Limb (tissue), 2 donors: Measurements from ENCODE around the gene PREP.
A peak's percentile ranks its signal among the peaks of the same experiment; 100 is the strongest.

Experiments used
- DNase-seq, 2 donors: peaks; one replicate each; pipeline ENCODE4 v3.0.0-alpha.2; 2016; ENCODE audit errors: extremely low spot score in 2 of 2

Gene PREP

GRCh38 chr6:105397987-105398386 lies 4.9 kb downstream of the PREP start:
- no peak for DNase-seq

GRCh38 chr6:105391705-105392104 lies 11.2 kb downstream of the PREP start:
- no peak for DNase-seq

- no peak for DNase-seq
These were observed 13.3 kb downstream of the PREP start for GRCh38 chr6:105389543-105389942.

- DNase-seq = no peak
These were observed 14.5 kb downstream of the PREP start for GRCh38 chr6:105388392-105388791.

GRCh38 chr6:105384004-105384403 lies 18.9 kb downstream of the PREP start:
- no peak for DNase-seq

- no peak for DNase-seq
These were observed 19.9 kb downstream of the PREP start for GRCh38 chr6:105382958-105383357.

- no peak for DNase-seq
These were observed 20.4 kb downstream of the PREP start for GRCh38 chr6:105382496-105382895.

GRCh38 chr6:105380634-105381033 lies 22.2 kb downstream of the PREP start:
- DNase-seq = no peak

GRCh38 chr6:105375797-105376196 lies 27.1 kb downstream of the PREP start:
- no peak for DNase-seq

GRCh38 chr6:105374010-105374420 lies 28.9 kb downstream of the PREP start:
- DNase-seq = no peak

GRCh38 chr6:105373481-105373880 lies 29.4 kb downstream of the PREP start:
- no peak for DNase-seq

- no peak for DNase-seq
These were observed 30.1 kb downstream of the PREP start for GRCh38 chr6:105372849-105373182.

GRCh38 chr6:105372142-105372848 lies 30.6 kb downstream of the PREP start:
- no peak for DNase-seq

- no peak for DNase-seq
These were observed 32.5 kb downstream of the PREP start for GRCh38 chr6:105370351-105370750.

- DNase-seq = no peak
These were observed 33.7 kb downstream of the PREP start for GRCh38 chr6:105369145-105369544.

- DNase-seq = no peak
These were observed 38.6 kb downstream of the PREP start for GRCh38 chr6:105364243-105364642.

GRCh38 chr6:105363100-105363754 lies 39.7 kb downstream of the PREP start:
- DNase-seq = peak in 1 of 2 donors; percentile 44

GRCh38 chr6:105359419-105360370 lies 43.2 kb downstream of the PREP start:
- DNase-seq = no peak

- DNase-seq = no peak
These were observed 45.7 kb downstream of the PREP start for GRCh38 chr6:105357165-105357564.

- DNase-seq = no peak
These were observed 50.8 kb downstream of the PREP start for GRCh38 chr6:105352037-105352617.

GRCh38 chr6:105348897-105349296 lies 54.0 kb downstream of the PREP start:
- no peak for DNase-seq

- DNase-seq = no peak
These were observed 56.8 kb downstream of the PREP start for GRCh38 chr6:105346052-105346451.
